NOMO-1 treated with dmso at 0.1 percent for 144 hours (cell line): ENCODE results near the gene C1orf21.

ENCODE experiments used
- DNase-seq: peaks from one replicate; lab custom pipeline; 2025; ENCODE audit not compliant: unreplicated experiment; lab: John Stamatoyannopoulos, UW

The C1orf21 gene

GRCh38 chr1:184483101-184483683 is 96.4 kb downstream of the C1orf21 start:
- DNase-seq: no peak

GRCh38 chr1:184485751-184486723 is 99.2 kb downstream of the C1orf21 start:
- DNase-seq: no peak

DNA sequence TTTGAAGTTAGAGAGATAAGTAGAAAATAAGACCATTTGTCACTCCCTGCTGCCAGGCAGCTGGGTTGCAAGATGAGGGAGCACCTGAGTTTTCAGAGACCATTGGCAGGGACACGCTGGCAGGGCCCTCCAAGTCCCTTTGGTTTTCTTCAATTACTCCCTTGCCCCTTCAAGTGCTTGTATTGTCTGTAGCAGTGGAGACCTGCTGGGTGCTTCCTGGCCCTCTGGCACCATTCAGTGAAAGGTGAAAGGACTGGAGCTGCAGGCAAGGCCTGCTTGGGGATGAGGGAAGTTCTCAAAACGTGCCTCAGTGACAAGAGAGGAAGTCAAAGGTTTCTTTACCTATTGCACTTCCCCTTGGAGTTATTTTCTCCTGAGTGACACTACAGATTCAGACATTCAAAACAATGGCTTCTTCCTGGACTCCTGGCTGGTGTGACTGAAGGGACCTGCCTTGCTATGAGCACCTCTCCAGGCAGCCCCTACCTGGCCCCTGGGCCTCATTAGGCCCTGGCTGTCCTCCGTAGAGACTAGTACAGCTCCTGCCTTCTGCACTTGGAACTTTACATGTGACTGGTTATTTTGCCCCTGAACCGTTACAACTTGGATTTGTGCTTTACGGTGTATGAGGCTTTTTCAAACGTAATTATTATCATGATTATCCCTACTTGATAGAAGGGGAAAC is 100.1 kb downstream of the C1orf21 start:
- DNase-seq: no peak

DNA sequence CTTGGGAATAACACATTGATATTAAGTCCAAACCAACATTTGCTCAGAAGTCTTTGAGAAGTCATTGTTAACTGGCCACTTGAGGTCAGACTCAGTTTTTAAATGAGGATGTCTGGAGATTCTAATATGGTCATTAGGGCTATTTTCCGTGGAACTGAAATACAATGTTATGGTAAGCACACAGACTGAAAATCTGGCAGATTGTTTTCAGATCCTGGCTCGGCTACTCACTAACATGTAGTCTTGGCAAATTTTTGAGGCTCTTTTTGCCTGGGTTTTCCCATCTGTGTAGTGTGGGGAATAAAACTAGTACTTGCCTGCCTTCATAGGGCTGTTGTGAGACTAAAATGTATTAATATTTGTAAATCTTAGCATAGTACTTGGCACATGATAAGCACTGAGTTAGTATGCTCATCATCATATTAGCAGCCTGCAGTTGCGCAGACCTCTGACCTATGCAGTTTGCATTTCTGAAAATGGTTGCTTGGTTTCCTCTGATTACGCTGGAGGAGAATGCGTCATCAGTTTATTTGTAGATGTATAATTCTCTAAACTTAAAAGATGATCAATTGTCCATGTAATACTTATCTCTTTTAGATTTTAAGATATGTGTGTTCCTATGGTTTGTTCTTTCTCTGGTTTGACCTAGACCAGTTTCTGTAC is 100.8 kb downstream of the C1orf21 start:
- DNase-seq: no peak

GRCh38 chr1:184489908-184490307 is 103.1 kb downstream of the C1orf21 start:
- no peak for DNase-seq

GRCh38 chr1:184492536-184492935 is 105.7 kb downstream of the C1orf21 start:
- no peak for DNase-seq

GRCh38 chr1:184493987-184494388 is 107.2 kb downstream of the C1orf21 start:
- DNase-seq: no peak

DNA sequence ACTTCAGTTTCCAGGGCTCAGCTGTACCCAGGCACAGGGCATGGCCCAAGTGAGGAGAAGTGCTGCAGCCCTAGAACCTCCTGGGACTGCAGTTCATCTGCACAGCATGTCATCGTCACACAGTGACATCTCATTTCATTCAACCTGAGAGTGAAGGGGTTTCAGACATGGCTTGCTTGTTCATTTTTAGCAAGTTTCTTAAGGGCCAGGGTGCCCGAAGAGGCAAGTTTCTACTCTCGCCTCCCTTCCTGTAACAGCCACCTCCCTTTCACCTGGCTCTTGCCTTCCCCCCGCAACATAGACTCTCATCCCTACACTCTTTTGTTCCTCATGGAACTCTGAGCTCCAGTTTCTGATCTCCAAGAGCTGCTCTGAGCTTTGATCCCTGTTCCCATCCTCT is 108.1 kb downstream of the C1orf21 start:
- DNase-seq: no peak

DNA sequence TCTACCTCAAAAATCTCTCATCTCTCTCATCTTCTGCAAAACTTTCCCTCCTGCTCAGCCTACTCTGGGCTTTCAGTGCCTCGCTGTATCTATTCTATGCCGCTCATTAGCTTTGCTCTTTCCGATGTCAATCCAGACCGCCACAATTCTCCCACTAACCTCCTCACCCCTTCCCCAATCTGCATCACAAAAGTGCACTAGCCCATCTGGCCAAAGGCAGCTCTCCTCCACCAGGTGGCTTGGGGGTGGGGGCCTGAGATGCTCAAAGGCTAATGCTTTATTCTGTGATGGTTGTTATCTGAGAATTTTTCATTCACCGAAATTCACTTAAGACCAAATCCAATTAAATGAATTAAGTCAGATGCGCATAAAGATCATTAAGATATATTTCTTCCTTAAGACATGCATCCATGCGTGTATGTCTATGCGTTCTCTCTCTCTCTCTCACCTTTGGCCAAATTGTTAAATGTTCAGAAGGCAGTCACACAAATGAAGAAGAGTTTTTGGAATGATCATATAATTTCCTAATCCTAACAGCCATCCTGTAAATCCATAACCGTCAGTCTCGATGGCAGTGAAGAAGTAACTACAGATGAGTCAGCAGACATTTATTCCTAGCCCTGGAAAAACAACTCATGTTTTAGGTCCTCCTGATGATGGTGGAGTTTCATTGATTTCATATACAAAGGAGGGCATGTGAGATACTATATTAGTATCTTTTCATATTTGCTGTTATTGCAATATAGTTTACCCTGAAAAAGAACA is 111.3 kb downstream of the C1orf21 start:
- DNase-seq: no peak

DNA sequence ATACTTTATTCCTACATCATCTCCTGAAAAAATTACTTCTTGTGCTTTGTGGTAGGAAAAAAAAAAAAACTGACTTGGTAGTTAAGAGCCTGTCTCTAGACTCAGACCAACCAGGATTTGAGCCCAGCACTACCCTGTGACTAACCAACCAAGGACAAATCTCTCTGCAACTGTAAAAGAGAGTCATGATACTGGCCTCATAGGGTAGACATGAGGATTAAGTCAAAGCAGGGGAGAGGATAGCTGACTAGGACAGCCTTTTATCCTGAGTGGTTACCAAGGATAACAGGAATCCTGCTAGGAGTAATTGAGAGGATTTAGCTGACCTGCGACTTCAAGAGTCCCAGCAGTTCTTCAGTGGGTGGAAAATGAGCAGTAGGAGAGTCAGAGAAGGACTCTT is 112.8 kb downstream of the C1orf21 start:
- no peak for DNase-seq

GRCh38 chr1:184502161-184502560 is 115.3 kb downstream of the C1orf21 start:
- no peak for DNase-seq

DNA sequence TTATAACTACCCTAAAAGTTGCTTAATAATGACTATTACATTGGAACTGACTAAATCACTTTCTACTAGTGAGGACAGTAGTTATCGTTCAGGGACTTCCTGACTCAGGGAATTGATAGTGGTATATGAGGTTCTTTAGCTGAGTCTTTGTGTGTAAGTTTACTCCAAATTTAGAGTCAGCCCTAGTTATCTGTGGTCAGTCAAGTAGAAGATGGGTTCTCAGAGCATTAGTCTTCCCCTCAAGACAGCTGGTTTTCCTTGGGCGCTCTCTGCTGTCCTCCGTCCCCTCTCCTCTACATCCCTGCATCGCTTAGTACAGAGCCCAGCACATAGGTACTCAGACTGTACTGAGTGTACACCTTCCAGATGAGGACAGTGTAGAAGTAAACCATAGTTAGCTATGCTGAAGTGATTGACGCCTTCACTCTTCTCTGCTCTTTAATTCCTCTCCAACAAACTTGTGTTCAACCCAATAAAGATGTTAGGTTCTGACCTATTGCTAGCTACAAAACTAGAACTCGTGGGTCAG is 116.5 kb downstream of the C1orf21 start:
- DNase-seq: no peak

GRCh38 chr1:184504040-184504954 is 117.5 kb downstream of the C1orf21 start:
- DNase-seq: no peak

DNA sequence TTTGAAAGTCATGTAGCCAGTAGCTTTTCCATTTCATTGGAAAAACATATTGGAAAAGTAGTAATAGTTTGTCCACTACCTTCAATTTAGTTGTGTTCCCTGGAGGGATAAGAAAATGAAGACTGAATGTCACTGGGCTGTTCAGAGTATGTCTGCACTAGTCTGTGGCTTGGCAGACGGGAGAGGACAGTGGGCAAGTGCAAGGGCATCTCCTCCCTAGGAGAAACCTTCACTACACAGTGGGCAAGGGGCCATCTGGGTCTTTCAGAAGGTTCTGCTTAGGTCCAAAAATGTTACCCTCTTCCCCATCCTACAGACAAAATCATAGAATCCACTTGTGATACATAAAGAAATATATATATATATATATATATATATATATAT is 118.1 kb downstream of the C1orf21 start:
- DNase-seq: no peak

DNA sequence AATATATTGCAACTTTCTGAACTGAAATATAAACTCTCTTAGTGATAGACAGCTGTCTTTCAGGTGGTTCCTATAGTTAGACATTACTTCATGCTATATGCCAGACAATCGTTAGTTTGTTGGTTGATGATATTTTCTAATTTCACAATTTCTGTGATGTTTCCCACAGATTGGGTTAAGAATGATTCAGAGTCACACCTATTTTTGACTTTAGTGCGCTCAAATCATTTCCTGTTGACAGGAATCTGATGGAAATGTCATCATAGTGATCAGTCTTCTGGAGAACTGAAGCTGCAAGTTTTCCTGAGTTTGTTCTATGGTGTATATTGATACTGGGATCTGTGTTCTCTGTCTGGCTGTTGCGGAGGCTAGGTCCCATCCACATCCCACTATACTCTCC is 119.7 kb downstream of the C1orf21 start:
- DNase-seq: no peak

DNA sequence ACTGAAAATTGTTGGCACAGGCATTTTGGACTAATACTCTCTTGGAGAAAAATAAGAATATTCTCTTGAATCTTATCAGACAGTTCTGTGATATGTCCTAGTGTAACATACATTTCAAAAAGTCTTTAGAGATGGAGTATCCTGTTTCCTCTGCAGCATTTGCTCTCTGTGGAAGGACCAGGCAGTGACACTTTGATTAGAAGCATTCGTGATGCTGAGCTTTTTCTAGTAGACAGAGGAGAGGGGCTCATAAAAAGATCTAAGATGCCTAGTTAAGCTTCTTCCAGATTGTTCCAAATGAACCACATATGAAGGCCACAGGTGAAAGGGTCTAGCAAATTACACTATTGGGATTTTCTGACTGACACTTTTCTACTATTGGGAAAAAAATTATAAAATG is 120.3 kb downstream of the C1orf21 start:
- no peak for DNase-seq

- no peak for DNase-seq
These were observed 120.9 kb downstream of the C1orf21 start for GRCh38 chr1:184507604-184508280.

DNA sequence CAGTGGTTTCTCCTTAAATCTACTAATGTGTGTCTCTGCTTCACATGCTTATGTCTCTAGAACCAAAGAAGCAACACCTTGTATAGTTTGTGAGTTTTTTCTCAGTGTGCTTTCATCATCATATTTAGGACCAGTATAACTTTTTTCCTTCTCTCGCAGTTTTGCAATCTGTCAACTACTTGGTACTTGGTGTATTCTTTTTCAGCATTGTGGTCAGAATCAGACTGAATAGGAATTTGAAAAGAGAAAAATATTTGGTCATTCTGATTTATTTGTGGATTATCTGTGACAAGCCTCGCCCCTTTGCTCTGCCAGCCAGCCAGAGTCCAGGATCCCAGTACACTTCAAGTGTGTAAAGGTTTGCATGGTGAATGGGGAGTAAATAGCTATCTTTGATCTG is 122.3 kb downstream of the C1orf21 start:
- DNase-seq: no peak

DNA sequence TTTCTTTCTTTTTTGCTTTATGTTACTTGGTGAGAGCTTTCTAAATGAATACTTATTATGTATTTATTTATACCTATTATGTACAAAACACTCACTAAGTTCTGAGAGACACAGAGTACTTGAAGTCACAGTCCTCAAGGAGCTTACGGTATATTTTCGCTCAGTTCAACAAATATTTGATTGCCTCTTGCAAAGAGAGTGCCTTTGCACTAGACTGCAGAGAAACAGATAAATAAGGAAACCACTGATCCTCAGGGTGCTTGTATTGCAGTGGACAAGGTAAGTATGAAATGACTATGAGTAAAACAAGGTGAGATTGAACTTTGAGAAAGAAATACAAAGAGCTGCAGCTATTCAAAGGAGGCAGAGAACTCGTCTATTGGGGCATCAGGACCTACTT is 123.3 kb downstream of the C1orf21 start:
- no peak for DNase-seq
